ENCODE results near the gene CHMP5. TPM values are rescaled to one million over a fixed set of nuclear protein-coding genes. Genes with fewer than 3 reads are reported as not detected.

The CHMP5 gene
- total RNA-seq, 1 experiment from 2014 or later, result 47.6 TPM

DNA sequence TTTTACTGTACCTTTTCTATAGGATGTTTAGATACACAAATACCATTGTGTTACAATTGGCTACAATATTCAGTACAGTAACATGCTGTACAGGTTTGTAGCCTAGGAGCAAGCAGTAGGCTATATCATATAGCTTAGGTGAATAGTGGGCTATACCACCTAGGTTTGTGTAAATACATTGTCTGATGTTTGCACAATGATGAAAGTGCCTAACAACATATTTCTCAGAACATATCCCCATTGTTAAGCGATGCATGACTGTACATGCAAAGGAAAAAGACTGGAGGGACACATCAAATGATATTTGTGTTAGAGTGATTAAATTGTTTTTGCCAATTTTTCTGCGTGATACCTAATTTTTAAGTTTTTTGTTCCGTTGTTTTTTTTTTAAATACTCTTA is 5.3 kb downstream of the CHMP5 start:
- Histone ChIP-seq H4K8ac (replicated peaks; ENCODE audit: insufficient read length, low read depth, low read length) (no peak overlapping the region), H3K56ac (ENCODE audit: insufficient read length, low read depth, low read length) (no peak overlapping the region), H3K79me2 (ENCODE audit: insufficient read depth, low read length) (peaks cover 3% of the 10 kb centered on the region; the same call in 1 of the 2 replicates), H2BK120ac (ENCODE audit: low read depth, low read length, poor library complexity, severe bottlenecking) (no peak overlapping the region), H3K18ac (ENCODE audit: insufficient read length, low read depth, low read length) (no peak overlapping the region), H3K23me2 (ENCODE audit: insufficient read length, low read depth, low read length, poor library complexity, severe bottlenecking) (peaks cover 3% of the 10 kb centered on the region), H2AFZ (ENCODE audit: low read length) (no peak overlapping the region), H2AK5ac (ENCODE audit: insufficient read length, low read length) (no peak overlapping the region), H3K23ac (ENCODE audit: insufficient read length, low read depth, low read length) (no peak overlapping the region), H2BK20ac (ENCODE audit: low read depth, low read length, poor library complexity, severe bottlenecking) (no peak overlapping the region), H3K4me1 (ENCODE audit: insufficient read depth, low read length) (peaks cover 2% of the 10 kb centered on the region; the same call in 1 of the 2 replicates), H3K14ac (ENCODE audit: insufficient read depth, low read length) (no peak overlapping the region), H3T11ph (ENCODE audit: low read length) (no peak overlapping the region), H3K79me1 (ENCODE audit: insufficient read depth, low read depth, low read length, poor library complexity, severe bottlenecking) (peaks cover 6% of the 10 kb centered on the region), H3K4ac (ENCODE audit: low read depth, low read length) (no peak overlapping the region), H4K5ac (ENCODE audit: insufficient read length, low read depth, low read length) (no peak overlapping the region), H2BK12ac (ENCODE audit: insufficient read length, low read depth, low read length) (no peak overlapping the region), H2BK15ac (ENCODE audit: low read depth, low read length) (no peak overlapping the region), H3K4me2 (ENCODE audit: insufficient read depth, insufficient read length, low read length) (no peak overlapping the region), H3K27me3 (ENCODE audit: insufficient read depth, low read length) (no peaks in the 10 kb centered on the region), H4K20me1 (ENCODE audit: control insufficient read depth, insufficient read depth, insufficient read length) (no peaks in the 10 kb centered on the region), H3K9ac (ENCODE audit: extremely low read depth, insufficient read length, low read length) (no peak overlapping the region), H4K91ac (ENCODE audit: insufficient read length, low read depth, low read length) (no peak overlapping the region), H2BK5ac (ENCODE audit: insufficient read length, low read length) (no peak overlapping the region), H3K9me3 (ENCODE audit: control insufficient read depth, low read depth, low read length) (no peaks in the 10 kb centered on the region), H3K27ac (ENCODE audit: insufficient read length, low read depth, low read length) (no peak overlapping the region)
- H3K4me1 Mint-ChIP-seq, result peaks cover 7% of the 10 kb centered on the region in 2 experiments
- H3K36me3 Mint-ChIP-seq (ENCODE audit: insufficient read depth in 1 of 3, low read depth in 3 of 3), result peaks cover 13 to 62% (median 48%) of the 10 kb centered on the region in 3 experiments
- DNase-seq, result no peak
- H3K9me3 Mint-ChIP-seq, result no peaks in the 10 kb centered on the region
- TF ChIP-seq, protein P1, sequence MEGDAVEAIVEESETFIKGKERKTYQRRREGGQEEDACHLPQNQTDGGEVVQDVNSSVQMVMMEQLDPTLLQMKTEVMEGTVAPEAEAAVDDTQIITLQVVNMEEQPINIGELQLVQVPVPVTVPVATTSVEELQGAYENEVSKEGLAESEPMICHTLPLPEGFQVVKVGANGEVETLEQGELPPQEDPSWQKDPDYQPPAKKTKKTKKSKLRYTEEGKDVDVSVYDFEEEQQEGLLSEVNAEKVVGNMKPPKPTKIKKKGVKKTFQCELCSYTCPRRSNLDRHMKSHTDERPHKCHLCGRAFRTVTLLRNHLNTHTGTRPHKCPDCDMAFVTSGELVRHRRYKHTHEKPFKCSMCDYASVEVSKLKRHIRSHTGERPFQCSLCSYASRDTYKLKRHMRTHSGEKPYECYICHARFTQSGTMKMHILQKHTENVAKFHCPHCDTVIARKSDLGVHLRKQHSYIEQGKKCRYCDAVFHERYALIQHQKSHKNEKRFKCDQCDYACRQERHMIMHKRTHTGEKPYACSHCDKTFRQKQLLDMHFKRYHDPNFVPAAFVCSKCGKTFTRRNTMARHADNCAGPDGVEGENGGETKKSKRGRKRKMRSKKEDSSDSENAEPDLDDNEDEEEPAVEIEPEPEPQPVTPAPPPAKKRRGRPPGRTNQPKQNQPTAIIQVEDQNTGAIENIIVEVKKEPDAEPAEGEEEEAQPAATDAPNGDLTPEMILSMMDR (conservative IDR thresholded peaks at IDR 0.05), result no peak
- H3K27me3 Mint-ChIP-seq (ENCODE audit: low read depth), result no peaks in the 10 kb centered on the region
- WGBS (ENCODE audit: extremely low coverage, insufficient read length, low lambda C conversion rate), result no CpG with 5 or more reads among the region's 3 CpGs
- H3K4me3 Mint-ChIP-seq, result no peak overlapping the region
- H3K27ac Mint-ChIP-seq, result no peak overlapping the region

All from H9 (cell line).